SIG-M5 (cell line): ENCODE data around the gene EHBP1.
"Not testable (repeated sequence)": the region's sequence is repeated elsewhere in the genome, so short reads cannot be mapped to it uniquely, and the experiment has no call there.

Experiments
- DNase-seq: peaks from one replicate; lab custom pipeline; 2025; lab: John Stamatoyannopoulos, UW

Gene EHBP1

DNA sequence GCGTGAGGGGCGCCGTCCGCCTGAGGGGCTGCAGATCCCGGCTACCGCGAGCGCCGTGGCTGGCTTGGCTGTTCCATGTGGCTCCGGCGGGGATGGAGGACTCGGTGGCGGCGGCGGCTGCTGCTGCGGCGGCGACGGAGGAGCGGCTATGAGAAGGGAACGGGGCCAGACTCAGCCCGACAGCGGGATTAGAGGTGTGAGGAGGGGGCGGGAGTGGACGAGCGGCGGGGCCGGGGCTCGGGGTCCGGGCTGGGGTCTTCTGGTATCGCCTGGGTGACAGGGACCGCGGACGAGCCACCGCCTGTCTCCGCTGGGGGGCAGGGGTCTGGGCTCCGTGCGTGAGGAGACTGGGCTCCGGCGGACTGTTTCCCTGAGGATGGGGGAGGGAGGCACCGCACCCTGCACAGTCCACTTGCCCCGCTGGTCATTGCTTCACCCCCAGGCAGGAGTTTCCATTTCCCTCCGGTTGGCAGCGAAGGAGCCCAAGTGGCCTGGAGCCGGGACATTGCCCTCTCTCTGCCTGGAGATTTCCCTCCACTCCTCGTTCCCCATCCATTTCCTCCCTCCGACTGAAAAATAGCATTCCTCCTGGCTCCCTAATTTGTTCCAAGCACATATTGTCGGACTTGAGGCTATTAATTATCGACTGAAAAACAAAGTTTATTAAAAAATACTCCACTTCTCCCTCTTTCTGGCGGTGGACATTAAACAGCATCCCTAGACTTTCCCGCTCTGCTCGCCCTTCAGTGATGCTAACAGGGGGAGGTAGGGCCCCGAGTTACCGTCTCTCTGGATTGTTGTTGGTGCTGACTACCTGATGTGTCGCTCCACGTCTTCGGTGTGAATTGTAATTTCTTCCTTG lies 577 bp downstream of the EHBP1 start:
- DNase-seq: no peak

- no peak for DNase-seq
Measured at GRCh38 chr2:62706721-62707521, 1.4 kb downstream of the EHBP1 start.

- no peak for DNase-seq
Measured at GRCh38 chr2:62708751-62709150, 3.2 kb downstream of the EHBP1 start.

- DNase-seq: no peak
Measured at GRCh38 chr2:62711832-62712494, 6.5 kb downstream of the EHBP1 start.

DNA sequence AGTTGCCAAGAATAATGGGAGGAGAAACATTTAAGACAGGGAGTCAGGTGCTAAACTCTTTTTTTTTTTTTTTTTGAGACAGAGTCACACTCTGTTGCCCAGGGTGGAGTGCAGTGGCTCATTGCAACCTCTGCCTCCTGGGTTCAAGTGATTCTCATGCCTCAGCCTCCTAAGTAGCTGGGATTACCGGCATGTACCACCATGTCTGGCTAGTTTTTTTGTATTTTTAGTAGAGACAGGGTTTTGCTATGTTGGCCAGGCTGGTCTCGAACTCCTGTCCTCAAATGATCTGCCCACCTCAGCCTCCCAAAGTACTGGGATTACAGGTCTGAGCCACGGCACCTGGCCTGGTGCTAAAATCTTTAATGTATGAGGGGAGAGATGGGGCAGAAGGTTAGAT lies 7.7 kb downstream of the EHBP1 start:
- not testable (repeated sequence) for DNase-seq

DNA sequence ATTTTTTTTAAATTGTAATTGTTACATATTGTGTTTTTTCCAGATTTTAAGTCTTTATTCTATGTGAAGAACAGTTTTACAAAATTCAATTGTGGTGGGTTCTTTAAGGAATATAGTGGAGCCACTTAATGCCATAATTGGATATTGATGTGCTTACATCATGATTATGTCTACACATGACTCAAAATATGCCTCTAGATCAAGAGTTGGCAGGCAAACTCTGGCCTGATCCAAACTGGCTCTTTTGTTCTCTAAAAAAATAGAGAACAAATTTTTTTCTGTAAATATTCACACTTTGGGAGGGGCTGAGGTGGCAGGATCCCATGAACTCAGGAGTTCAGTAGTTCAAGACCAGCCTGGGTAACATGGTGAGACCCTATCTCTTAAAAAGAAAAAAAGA lies 8.3 kb downstream of the EHBP1 start:
- no peak for DNase-seq

DNA sequence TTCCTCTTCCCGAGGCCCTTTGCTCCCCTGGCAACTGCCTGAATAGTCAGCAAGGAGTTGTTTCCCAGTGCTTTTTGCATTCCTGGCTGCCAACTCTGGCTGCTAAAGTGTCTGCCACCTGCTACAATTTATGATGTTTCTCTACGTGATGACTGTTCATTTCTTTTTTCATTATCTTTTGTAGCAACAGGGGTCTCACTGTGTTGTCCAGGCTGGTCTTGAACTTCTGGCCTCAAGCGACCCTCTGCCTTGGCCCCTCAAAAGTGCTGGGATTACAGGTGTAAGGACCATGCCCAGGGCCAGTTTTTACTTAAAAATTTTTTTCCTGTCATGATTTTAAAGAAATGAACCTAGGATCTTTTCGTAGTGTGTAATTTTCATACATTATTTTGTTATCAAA lies 11.3 kb downstream of the EHBP1 start:
- DNase-seq: no peak

GRCh38 chr2:62717503-62718081 lies 12.1 kb downstream of the EHBP1 start:
- DNase-seq: no peak

- DNase-seq: no peak
Measured at GRCh38 chr2:62718225-62718822, 12.8 kb downstream of the EHBP1 start.

- no peak for DNase-seq
Measured at GRCh38 chr2:62719757-62720156, 14.2 kb downstream of the EHBP1 start.

DNA sequence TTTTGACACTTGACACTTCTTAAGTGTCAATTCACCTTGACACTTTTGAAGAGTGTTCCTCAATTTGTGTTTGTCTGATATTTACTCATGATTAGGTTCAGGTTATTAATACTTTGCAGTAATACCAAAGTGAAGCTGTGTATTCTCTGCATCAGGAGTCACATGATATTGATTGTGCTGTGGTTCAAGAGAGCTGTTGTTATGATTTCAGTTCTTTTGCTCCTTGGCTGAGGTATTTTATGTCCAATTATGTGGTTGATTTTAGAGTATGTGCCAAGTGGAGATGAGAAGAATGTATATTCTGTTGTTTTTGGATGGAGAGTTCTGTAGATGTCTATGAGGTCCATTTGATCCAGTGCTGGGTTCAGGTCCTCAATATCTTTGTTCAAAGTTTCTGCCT lies 17.2 kb downstream of the EHBP1 start:
- DNase-seq: no peak

- DNase-seq: no peak
Measured at GRCh38 chr2:62723253-62723652, 17.7 kb downstream of the EHBP1 start.

DNA sequence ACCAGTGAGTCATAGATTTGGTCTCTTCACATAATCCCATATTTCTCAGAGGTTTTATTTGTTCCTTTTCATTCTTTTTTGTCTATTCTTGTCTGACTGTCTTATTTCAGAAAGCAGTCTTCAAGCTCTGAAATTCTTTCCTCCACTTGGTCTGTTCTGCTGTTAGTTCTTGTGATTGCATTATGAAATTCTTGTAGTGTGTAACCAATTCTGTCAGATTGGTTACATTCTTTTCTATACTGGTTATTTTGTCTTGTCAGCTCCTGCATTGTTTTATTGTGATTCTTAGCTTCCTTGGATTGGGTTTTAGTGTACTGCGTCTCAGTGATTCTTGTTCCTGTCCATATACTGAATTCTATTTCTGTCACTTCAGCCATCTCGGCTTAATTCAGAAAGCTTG lies 18.6 kb downstream of the EHBP1 start:
- DNase-seq: no peak

GRCh38 chr2:62724886-62725711 lies 19.6 kb downstream of the EHBP1 start:
- DNase-seq: no peak

DNA sequence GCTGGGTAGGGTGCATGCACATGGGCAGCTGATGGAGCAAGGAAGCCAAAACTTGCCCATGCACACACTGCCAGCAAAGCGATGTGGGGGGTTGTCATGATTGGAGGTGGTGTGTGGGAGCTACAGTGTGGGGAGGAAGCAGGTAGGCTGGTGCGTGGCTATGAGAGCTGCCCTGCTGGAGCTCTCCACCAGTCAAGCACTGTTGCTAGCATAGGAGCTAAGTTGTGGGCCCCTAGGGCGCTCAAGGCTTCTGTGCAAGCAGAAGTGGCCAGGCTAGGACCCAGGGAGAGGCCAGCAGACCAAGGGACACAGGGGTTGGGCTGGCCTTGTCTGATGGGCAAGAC lies 20.2 kb downstream of the EHBP1 start:
- no peak for DNase-seq

DNA sequence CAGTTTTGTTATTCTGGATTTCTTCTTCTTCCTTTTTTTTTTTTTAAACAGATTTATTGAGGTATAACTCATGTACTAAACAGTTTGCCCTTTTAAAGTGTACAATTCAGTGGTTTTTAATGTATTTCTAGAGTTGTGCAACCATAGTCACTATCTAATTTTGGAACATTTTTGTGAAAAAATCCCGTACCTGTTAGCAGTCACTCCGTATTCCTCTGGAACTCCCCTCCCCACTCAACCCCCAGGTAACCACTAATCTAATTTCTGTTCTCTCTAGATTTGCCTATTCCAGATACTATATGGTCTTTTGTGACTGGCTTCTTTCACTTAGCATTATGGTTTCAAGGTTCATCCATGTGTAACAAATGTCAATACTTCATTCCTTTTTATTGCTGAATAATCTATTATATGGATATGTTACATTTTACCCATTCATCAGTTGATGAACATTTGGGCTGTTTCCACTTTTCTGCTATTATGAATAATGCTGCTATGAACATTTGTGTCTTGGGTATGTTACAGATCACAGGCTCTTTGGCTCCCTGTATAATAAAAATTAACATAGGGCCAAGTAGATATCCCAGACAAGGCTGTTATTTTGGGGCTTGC lies 21.9 kb downstream of the EHBP1 start:
- no peak for DNase-seq

DNA sequence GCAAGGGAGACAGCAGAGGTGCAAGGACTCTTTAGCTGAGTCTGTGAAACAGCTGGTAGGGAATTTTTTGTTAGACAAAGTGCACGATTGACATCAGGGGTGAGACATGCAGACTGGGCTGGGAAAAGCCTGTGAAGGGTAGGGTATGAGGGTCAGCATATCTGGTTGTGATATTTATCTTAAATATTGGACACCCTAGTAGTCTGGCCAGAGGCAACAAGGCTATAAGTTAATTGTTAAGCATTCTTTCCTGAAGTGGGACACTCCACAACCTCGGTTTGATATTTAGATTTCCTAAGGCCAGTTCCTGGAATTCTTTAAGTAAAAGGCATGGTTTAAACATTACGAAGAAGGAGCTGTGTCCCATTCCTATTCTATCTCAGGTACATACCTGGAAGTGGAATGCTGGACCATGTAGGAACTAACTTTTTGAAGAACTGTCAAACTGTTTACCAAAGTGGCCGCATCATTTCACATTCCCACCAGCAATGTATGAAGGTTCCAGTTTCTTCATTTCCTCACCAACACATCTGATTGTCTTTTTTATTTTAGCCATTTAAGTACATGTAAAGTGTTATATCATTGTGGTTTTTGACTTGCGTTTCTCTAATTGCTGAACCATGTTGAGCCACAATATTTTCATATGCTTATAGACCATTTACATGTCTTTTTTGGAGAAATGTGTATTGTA lies 22.5 kb downstream of the EHBP1 start:
- no peak for DNase-seq

DNA sequence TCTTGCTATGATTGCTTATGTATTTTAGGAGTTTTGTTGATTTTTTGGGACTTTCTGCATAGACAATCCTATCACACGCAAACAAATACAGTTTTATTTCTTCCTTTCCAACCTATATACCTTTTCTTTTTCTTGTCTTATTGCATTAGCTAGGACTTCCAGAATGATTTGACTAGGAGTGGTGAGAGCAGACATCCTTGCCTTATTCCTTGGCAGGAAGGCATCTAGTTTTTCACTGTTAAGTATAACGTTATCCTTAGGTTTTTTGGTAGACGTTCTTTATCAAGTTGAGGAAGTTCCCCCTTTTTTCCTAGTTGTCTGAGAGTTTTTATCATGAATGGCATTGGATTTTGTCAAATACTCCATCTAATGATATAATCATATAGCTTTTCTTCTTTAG lies 25.8 kb downstream of the EHBP1 start:
- no peak for DNase-seq

GRCh38 chr2:62732262-62732777 lies 26.8 kb downstream of the EHBP1 start:
- DNase-seq: no peak

DNA sequence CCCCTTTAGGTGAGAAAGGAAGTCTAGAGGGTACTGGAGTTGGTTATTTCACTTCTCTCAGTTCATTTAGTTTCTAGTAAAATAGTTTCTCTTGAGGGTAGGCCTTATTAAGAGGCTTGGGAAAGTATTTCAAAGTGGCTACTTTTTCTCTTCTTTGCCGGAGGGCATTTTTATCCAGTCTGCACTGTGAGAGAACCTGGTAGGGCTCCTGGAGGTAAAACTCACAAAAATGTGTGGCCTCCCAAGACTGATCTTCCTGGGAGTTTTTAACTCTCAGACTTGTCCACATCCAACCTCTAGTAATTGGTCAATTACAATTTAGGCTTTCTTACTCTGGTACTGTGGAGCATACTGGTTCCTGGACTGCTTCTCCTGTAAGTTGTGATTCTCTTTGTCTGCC lies 28.0 kb downstream of the EHBP1 start:
- no peak for DNase-seq
